Trophoblast cell (in vitro differentiated cells and primary cell): ENCODE data around the gene BCL6B.

Experiments used
- DNase-seq, 2 donors: peaks; one replicate each; pipeline ENCODE4 v3.0.0-alpha.2; 2016
- H2AFZ ChIP-seq: 2 replicates; pipeline ENCODE4 v1.6.1; 2013; ENCODE audit warnings: low read length, moderate library complexity, mild to moderate bottlenecking; ENCODE audit not compliant: insufficient read depth, poor library complexity
- H2AK5ac ChIP-seq: 2 replicates; pipeline ENCODE4 v1.6.1; 2013; ENCODE audit warnings: mild to moderate bottlenecking, low read length
- H2BK120ac ChIP-seq: 2 replicates; pipeline ENCODE4 v1.6.1; 2013; ENCODE audit warnings: low read length, mild to moderate bottlenecking, moderate library complexity; ENCODE audit not compliant: insufficient read depth, poor library complexity
- H2BK12ac ChIP-seq: 2 replicates; pipeline ENCODE4 v1.6.1; 2013; ENCODE audit warnings: mild to moderate bottlenecking, low read length, moderate library complexity
- H2BK5ac ChIP-seq: 2 replicates; pipeline ENCODE4 v1.6.1; 2013; ENCODE audit warnings: low read length, low read depth, moderate library complexity, mild to moderate bottlenecking; ENCODE audit not compliant: poor library complexity
- H3K14ac ChIP-seq: 2 replicates; pipeline ENCODE4 v1.6.1; 2013; ENCODE audit warnings: mild to moderate bottlenecking, low read length
- H3K18ac ChIP-seq: 2 replicates; pipeline ENCODE4 v1.6.1; 2013; ENCODE audit warnings: mild to moderate bottlenecking, low read length
- H3K23ac ChIP-seq: 2 replicates; pipeline ENCODE4 v1.6.1; 2013; ENCODE audit warnings: low read length
- H3K27ac ChIP-seq: 2 replicates; pipeline ENCODE4 v1.5.1; 2013; ENCODE audit warnings: low read depth, mild to moderate bottlenecking, inconsistent platforms, low read length, moderate library complexity
- H3K27me3 ChIP-seq: 2 replicates; pipeline ENCODE4 v1.6.1; 2013; ENCODE audit warnings: inconsistent platforms, mild to moderate bottlenecking, low read length, moderate library complexity; ENCODE audit not compliant: insufficient read depth
- H3K36me3 ChIP-seq, 2 experiments: 1 replicate in 1 of 2; 2 replicates in 1 of 2; pipeline ENCODE4 v1.6.1; 2013; ENCODE audit warnings: low read length in 2 of 2, mild to moderate bottlenecking in 2 of 2, moderate library complexity in 1 of 2; ENCODE audit not compliant: insufficient read depth in 2 of 2, control insufficient read depth in 1 of 2
- H3K4ac ChIP-seq: 2 replicates; pipeline ENCODE4 v1.6.1; 2013; ENCODE audit warnings: low read depth, mild to moderate bottlenecking, low read length, moderate library complexity
- H3K4me1 ChIP-seq, 2 experiments: 1 replicate in 1 of 2; 2 replicates in 1 of 2; pipeline ENCODE4 v1.6.1; 2013; ENCODE audit warnings: low read length in 2 of 2, mild to moderate bottlenecking in 2 of 2, moderate library complexity in 1 of 2; ENCODE audit not compliant: insufficient read depth in 2 of 2, control insufficient read depth in 1 of 2
- H3K4me2 ChIP-seq: 2 replicates; pipeline ENCODE4 v1.6.1; 2013; ENCODE audit warnings: inconsistent platforms, mild to moderate bottlenecking, low read length, moderate library complexity
- H3K4me3 ChIP-seq: 2 replicates; pipeline ENCODE4 v1.5.1; 2013; ENCODE audit warnings: mild to moderate bottlenecking, low read depth, low read length, inconsistent platforms
- H3K79me1 ChIP-seq: one replicate; pipeline ENCODE4 v1.6.1; 2013; ENCODE audit warnings: low read length
- H3K79me2 ChIP-seq: 2 replicates; pipeline ENCODE4 v1.6.1; 2013; ENCODE audit warnings: low read length, mild to moderate bottlenecking; ENCODE audit not compliant: control insufficient read depth, insufficient read depth, poor library complexity
- H3K9ac ChIP-seq: 2 replicates; pipeline ENCODE4 v1.6.1; 2013; ENCODE audit warnings: mild to moderate bottlenecking, low read length
- H3K9me3 ChIP-seq: 2 replicates; pipeline ENCODE4 v1.6.1; 2013; ENCODE audit warnings: low read depth, mild to moderate bottlenecking, control low read depth, inconsistent platforms, low read length; ENCODE audit not compliant: insufficient read depth
- H4K12ac ChIP-seq: 2 replicates; pipeline ENCODE4 v1.6.1; 2013; ENCODE audit warnings: low read depth, mild to moderate bottlenecking, low read length, moderate library complexity
- H4K8ac ChIP-seq: 2 replicates; pipeline ENCODE4 v1.6.1; 2013; ENCODE audit warnings: low read depth, mild to moderate bottlenecking, low read length, moderate library complexity
- H4K91ac ChIP-seq: one replicate; pipeline ENCODE4 v1.6.1; 2013; ENCODE audit warnings: low read depth, mild to moderate bottlenecking, low read length, moderate library complexity
- WGBS: extraction: QIAGEN DNeasy Blood & Tissue Kit; methylation state at CpG from one replicate; pipeline ENCODE4 v1.1.7; 2013; ENCODE audit warnings: missing lambda C conversion rate; ENCODE audit not compliant: insufficient read length, insufficient coverage; ENCODE audit errors: extremely low coverage; 5-methylcytosine and 5-hydroxymethylcytosine counted together

BCL6B gene

DNA sequence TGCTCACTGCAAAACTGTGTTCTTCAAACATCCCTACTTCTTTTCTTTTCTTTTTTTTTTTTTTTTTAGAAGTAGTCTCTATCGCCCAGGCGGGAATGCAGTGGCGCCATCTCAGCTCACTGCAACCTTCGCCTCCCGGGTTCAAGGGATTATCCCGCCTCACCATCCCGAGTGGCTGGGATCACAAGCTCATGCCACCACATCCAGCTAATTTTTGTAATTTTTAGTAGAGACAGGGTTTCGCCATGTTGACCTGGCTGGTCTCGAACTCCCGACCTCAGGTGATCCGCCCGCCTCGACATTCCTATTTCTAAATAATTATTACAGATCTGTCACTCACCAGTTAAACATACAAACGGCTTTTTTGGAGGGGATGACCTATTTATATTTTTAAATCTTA is 11.4 kb upstream of the BCL6B start:
- WGBS: no CpG with 5 or more reads among the region's 14 CpGs
- H3K27ac ChIP-seq: no peak overlapping the region

DNA sequence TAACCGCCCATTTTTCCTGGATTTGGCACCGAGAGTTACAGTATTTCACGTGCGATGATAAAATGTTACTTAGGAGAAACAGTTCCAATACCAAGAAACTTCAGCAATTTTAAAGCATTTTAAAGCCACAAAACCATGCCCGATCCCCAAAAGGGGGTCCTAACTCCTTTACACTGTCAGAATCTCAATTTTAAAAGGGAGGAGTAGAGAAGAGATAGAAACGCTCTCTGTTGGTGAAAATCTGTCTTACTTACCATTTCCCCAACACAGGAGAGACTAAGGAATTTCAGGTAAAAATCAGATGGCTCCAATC is 11.0 kb upstream of the BCL6B start:
- no peak overlapping the region for H2BK5ac ChIP-seq
- no peak overlapping the region for H4K91ac ChIP-seq
- no peak overlapping the region for H3K14ac ChIP-seq
- H3K9ac ChIP-seq: peak overlapping the region; percentile 45
- no peak for DNase-seq
- H3K4me3 ChIP-seq: peak overlapping the region; percentile 99
- H3K36me3 ChIP-seq: peaks cover 9 to 14% of the 10 kb centered on the region in 2 experiments
- H3K9me3 ChIP-seq: no peaks in the 10 kb centered on the region
- no peak overlapping the region for H3K23ac ChIP-seq
- peak overlapping the region; percentile 68 for H3K4ac ChIP-seq
- no peak overlapping the region for H3K18ac ChIP-seq
- H2BK12ac ChIP-seq: no peak overlapping the region
- no peak overlapping the region for H4K8ac ChIP-seq
- no peak overlapping the region for H2BK120ac ChIP-seq
- H3K79me2 ChIP-seq: peaks cover 14% of the 10 kb centered on the region
- peak overlapping the region; percentile 95 for H3K27ac ChIP-seq
- no peak overlapping the region for H2AK5ac ChIP-seq
- H4K12ac ChIP-seq: no peak overlapping the region
- no peak overlapping the region for H2AFZ ChIP-seq
- H3K4me1 ChIP-seq: peaks cover 11 to 20% of the 10 kb centered on the region in 2 experiments
- peak overlapping the region; percentile 95 for H3K4me2 ChIP-seq
- H3K79me1 ChIP-seq: peaks cover 20% of the 10 kb centered on the region
- WGBS: no CpG with 5 or more reads among the region's 6 CpGs
- no peaks in the 10 kb centered on the region for H3K27me3 ChIP-seq

More for the DNA sequence above, 11.4 kb upstream of the BCL6B start:
- Histone ChIP-seq H2BK5ac (no peak overlapping the region), H2AFZ (no peak overlapping the region), H3K36me3 (peaks cover 9 to 10% of the 10 kb centered on the region in 2 experiments), H3K4ac (peak overlapping the region; percentile 17), H4K12ac (no peak overlapping the region), H3K79me1 (peaks cover 20% of the 10 kb centered on the region), H3K23ac (no peak overlapping the region), H3K79me2 (peaks cover 14% of the 10 kb centered on the region), H3K14ac (no peak overlapping the region), H3K9me3 (no peaks in the 10 kb centered on the region), H2BK12ac (no peak overlapping the region), H3K4me1 (peaks cover 11 to 20% of the 10 kb centered on the region in 2 experiments), H3K18ac (no peak overlapping the region), H4K8ac (no peak overlapping the region), H3K27me3 (no peaks in the 10 kb centered on the region), H3K9ac (no peak overlapping the region), H4K91ac (no peak overlapping the region), H3K4me3 (no peak overlapping the region), H2BK120ac (no peak overlapping the region), H2AK5ac (no peak overlapping the region), H3K4me2 (peak overlapping the region; percentile 95)
- no peak for DNase-seq

DNA sequence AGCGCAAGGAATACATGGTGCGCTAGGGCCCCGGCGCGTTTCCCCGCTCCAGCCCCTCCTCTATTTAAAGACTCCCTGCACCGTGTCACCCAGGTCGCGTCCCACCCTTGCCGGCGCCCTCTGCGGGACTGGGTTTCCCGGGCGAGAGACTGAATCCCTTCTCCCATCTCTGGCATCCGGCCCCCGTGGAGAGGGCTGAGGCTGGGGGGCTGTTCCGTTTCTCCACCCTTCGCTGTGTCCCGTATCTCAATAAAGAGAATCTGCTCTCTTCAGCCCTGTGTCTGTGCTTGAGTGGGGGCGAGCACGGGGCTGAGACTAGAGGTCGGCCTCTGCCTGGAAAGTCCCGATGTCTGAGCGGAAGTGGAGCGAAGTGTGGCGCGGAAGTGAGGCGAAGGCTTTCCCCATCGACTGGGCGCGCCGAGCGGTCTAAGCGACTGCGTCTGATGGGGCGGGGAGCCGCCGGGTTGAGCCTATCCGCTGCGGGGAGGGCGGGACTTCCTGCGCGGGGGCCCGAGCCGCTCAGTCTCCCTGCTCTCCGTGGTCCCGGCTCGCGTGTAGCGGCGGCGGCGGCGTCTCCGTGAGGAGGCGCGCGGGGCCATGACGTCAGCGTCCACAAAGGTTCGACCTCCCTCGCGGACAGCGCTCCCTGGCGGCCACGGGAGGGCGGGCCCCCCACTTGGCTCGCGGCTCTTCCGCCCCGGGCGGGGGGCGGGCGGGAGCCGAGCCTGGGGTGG is 8.4 kb upstream of the BCL6B start:
- peak overlapping the region; percentile 75 for H3K9ac ChIP-seq
- WGBS: no CpG with 5 or more reads among the region's 75 CpGs

DNA sequence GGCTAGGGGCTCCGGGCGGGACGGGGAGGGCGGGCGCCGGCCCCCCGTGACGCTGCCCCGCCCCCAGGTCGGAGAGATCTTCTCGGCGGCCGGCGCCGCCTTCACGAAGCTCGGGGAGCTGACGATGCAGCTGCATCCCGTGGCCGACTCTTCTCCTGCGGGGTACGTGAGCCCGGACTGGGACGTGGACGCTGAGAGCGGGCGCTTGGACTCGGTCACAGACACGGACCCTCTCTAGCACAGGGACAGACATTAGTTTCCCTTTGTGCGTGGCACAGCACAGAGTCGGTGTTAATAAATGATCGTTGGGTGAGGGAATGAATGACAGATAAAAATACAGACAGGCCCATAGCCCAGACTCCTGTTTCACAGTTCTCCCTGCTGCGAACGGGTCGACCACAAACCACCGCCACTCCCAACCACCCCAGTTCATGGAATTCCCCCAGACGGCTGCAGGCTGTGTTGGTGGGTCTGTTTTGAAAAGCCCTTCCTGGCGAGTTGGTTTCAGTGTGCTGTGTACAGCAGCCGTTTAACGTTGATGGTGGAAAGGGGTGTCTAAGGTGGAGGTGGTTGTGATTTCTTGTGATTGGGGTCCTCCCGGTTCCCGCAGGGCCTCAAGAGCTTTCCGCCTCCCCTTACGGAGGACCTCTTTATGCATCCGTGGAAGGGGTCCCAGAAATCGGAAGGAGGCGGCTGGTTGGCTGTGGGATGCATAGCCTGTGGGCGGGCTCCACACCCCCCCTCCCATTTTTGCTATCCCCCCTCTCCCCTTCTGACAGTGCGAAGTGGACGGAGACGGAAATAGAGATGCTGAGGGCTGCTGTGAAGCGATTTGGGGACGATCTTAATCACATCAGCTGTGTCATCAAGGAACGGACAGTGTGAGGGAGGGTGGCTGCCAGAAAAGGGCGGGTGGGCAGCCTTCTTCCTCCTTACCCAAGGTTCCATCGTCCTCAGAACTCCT is 7.6 kb upstream of the BCL6B start:
- Histone ChIP-seq H2BK5ac (peak overlapping the region; percentile 42), H3K4me3 (peak overlapping the region; percentile 88), H3K36me3 (peaks cover 12 to 16% of the 10 kb centered on the region in 2 experiments), H3K9me3 (no peaks in the 10 kb centered on the region), H4K91ac (peak overlapping the region; percentile 82), H3K4me2 (peak overlapping the region; percentile 84), H3K4ac (peak overlapping the region; percentile 85), H2BK120ac (peak overlapping the region; percentile 85), H3K23ac (no peak overlapping the region), H3K4me1 (peaks cover 11 to 23% of the 10 kb centered on the region in 2 experiments), H3K79me1 (peaks cover 20% of the 10 kb centered on the region), H3K18ac (peak overlapping the region; percentile 96), H4K12ac (peak overlapping the region; percentile 91), H3K14ac (peak overlapping the region; percentile 95), H2AK5ac (peak overlapping the region; percentile 86), H3K27ac (peak overlapping the region; percentile 86), H4K8ac (peak overlapping the region; percentile 94), H3K9ac (peak overlapping the region; percentile 89), H2BK12ac (peak overlapping the region; percentile 18), H3K27me3 (no peaks in the 10 kb centered on the region), H3K79me2 (peaks cover 14% of the 10 kb centered on the region), H2AFZ (peak overlapping the region; percentile 81)
- DNase-seq: peak in 1 of 2 donors; percentile 39
- WGBS: no CpG with 5 or more reads among the region's 56 CpGs

More for the DNA sequence above, 8.4 kb upstream of the BCL6B start:
- Histone ChIP-seq H3K79me1 (peaks cover 20% of the 10 kb centered on the region), H2BK12ac (no peak overlapping the region), H3K14ac (peak overlapping the region; percentile 79), H3K23ac (no peak overlapping the region), H3K4me2 (peak overlapping the region; percentile 95), H2BK5ac (peak overlapping the region; percentile 70), H3K4me1 (peaks cover 11 to 20% of the 10 kb centered on the region in 2 experiments), H4K8ac (peak overlapping the region; percentile 95), H4K12ac (peak overlapping the region; percentile 89), H3K18ac (peak overlapping the region; percentile 70), H3K27me3 (no peaks in the 10 kb centered on the region), H2BK120ac (peak overlapping the region; percentile 23), H3K9me3 (no peaks in the 10 kb centered on the region), H3K36me3 (peaks cover 15 to 20% of the 10 kb centered on the region in 2 experiments), H3K27ac (peak overlapping the region; percentile 86), H2AFZ (peak overlapping the region; percentile 81), H2AK5ac (peak overlapping the region; percentile 31), H3K4ac (peak overlapping the region; percentile 38), H4K91ac (peak overlapping the region; percentile 79), H3K79me2 (peaks cover 14% of the 10 kb centered on the region), H3K4me3 (peak overlapping the region; percentile 75)
- DNase-seq: peak; percentile 97 to 98
